ENCODE data around the gene NRP2.

DNA sequence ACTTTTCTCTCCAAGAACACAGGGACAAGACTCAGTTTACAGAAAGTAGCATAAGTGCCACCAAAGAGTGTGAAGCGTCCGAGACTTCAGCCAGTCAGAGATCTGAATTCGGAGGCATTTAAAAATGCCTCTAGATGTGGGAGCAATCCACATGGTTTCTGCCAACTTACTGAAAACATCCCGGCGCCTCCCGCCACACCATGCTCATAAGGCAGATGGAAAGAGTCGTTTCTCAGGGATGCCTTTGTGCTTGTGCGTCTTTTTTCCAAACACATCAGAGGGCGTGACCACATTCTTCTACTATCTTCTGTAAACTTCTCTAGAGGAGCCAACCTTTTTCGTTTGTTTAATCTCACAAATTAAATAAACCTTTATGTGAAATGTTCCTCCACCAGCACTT is 88.7 kb downstream of the NRP2 start:
- TF ChIP-seq POLR2A (IDR thresholded peaks at IDR 0.05) (no peak), EP300 (IDR thresholded peaks at IDR 0.05) (peak in 1 of 2 donors; percentile 6)
